GM08714 (cell line): ENCODE data around the gene TCOF1.

ENCODE experiments used
- H3K4me3 ChIP-seq: fragments of 200-500 bp; sonication (Bioruptor generic); 2 replicates; pipeline ENCODE4 v1.5.1; 2014; ENCODE audit warnings: mild to moderate bottlenecking, low read length, inconsistent platforms
- ZNF274 ChIP-seq: IDR thresholded peaks from 2 replicates; pipeline ENCODE4 v1.6.1; 2012; ENCODE audit warnings: mild to moderate bottlenecking, low read depth, low read length

The TCOF1 gene

GRCh38 chr5:150317048-150318003, 40.2 kb upstream of the TCOF1 start:
- TF ChIP-seq ZNF274 = no peak
- no peak overlapping the region for H3K4me3 ChIP-seq

- H3K4me3 ChIP-seq = no peak overlapping the region
- no peak for TF ChIP-seq ZNF274
Observed at GRCh38 chr5:150318613-150319483, 38.6 kb upstream of the TCOF1 start.

- TF ChIP-seq ZNF274 = no peak
- H3K4me3 ChIP-seq = no peak overlapping the region
Observed at GRCh38 chr5:150319484-150319790, 38.1 kb upstream of the TCOF1 start.

DNA sequence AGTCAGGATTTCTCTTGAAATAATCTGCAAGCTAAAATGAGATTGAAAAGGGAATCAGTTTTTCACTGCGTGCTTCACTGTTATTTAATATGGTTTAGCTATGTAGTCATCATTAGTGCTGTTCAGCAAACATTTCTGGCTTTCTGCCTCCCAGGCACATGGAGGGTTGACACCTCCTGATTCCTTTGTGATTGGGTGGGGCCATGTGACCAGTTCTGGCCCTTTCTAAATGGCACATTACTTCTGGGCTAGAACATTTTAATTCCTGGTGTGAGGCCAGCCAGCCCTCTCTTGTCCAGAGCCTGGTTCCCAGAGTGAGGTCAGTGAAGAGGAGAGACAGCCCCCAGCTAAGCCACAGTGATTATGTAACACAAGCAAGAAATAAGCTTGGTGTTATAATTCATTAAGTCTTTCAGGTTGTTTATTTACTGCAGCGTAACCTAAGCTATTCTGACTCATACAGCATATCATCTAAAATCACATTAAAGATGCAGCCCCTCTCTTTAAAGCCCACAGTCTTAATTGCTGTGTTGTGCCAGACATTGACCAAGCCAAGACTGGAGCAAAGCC, 37.4 kb upstream of the TCOF1 start:
- TF ChIP-seq ZNF274 = no peak

DNA sequence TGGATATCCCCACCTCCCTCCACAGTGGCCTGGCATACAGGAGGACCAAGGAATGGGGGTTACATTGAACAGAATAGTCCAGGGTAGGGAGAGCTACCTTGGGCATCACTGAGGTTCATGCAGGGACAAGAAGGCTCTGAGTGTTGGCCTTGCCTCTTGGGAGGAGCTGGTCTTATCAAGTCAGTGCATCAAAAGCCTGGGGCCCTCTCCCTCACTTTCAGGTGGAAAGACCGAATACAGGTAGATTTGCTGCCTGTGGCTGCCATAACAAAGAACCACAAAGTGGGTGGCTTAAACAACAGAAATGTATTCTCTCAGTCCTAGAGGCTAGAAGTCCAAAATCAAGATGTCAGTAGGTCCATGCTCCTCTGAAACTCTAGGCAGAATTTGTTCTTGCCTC, 36.3 kb upstream of the TCOF1 start:
- TF ChIP-seq ZNF274 = no peak
- no peak overlapping the region for H3K4me3 ChIP-seq

More for the DNA sequence above, 37.4 kb upstream of the TCOF1 start:
- no peak overlapping the region for H3K4me3 ChIP-seq

DNA sequence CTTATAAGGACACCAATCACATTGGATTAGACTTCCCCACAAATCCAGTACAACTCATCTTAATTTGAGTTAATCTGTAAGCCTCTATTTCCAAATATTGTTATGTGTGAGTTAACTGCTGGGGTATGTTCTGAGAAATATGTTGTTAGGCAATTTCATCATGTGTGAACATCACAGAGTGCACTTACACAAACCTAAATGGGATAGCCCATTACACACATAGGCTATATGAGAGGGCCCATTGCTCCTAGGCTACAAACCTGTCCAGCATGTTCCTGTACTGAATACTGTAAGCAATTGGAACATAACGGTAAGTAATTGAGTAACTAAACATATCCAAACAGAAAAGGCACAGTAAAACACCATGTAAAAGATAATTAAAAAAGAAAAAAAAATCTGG, 35.7 kb upstream of the TCOF1 start:
- H3K4me3 ChIP-seq = no peak overlapping the region
- TF ChIP-seq ZNF274 = no peak

DNA sequence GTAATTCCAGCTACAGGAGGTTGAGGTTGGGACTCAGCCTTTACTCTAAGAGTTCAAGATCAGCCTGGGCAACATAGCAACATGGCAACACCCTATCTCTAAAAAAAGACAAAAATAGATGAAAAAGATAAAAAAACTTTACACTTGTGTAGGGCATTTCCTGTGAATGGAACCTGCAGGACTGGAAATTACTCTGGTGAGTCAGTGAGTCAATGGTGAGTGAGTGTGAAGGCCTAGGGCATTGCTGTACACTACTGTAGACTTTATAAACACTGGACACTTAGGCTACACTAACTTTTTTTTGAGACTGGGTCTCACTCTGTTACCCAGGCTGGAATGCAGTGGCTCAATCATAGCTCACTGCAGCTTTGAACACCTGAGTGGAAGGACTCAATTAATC, 35.3 kb upstream of the TCOF1 start:
- no peak overlapping the region for H3K4me3 ChIP-seq
- no peak for TF ChIP-seq ZNF274

- TF ChIP-seq ZNF274 = no peak
- H3K4me3 ChIP-seq = no peak overlapping the region
Observed at GRCh38 chr5:150323092-150323491, 34.4 kb upstream of the TCOF1 start.

GRCh38 chr5:150323819-150324218, 33.7 kb upstream of the TCOF1 start:
- H3K4me3 ChIP-seq = no peak overlapping the region
- TF ChIP-seq ZNF274 = no peak

DNA sequence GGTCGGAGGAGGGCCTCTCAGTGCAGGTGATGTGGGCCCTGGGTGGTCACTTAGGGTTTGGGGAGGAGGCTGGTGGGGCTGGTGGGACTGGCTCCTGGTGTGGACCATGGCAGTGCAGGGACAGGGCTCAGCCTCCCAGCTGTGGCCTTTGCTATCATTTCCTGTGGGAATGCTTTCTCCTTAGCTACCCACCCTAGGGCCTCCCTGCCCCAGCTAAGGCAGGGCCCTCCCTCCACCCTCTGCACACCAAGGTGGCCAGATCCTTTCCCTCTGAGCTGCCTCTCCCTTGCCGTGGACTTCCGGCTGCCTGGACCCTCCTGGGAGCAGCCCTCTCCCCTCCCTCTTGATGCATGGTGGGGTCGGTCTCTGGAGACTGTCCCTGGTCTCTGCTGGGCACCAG, 32.1 kb upstream of the TCOF1 start:
- no peak for TF ChIP-seq ZNF274

DNA sequence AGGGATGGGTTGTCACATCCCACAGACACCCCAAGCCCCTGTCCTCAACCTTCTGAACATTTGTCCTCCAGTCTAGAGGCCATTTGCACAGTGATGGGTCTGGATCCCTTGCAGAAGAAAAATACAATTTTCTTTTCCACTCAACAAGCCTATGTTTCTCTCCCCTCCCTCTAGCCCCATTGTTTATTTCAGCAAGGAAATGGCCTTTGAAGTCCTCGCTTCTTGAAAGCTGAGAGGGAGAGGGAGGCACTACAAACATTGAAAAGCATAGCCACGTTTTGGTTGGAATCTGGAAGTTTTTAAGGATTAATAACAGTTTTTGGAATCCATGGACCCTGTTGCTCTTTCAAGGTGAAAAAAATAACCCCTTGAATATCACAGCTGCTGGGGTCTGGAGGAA, 30.8 kb upstream of the TCOF1 start:
- TF ChIP-seq ZNF274 = no peak

More for the DNA sequence above, 32.1 kb upstream of the TCOF1 start:
- H3K4me3 ChIP-seq = no peak overlapping the region

GRCh38 chr5:150327139-150327538, 30.4 kb upstream of the TCOF1 start:
- TF ChIP-seq ZNF274 = no peak

More for the DNA sequence above, 30.8 kb upstream of the TCOF1 start:
- no peak overlapping the region for H3K4me3 ChIP-seq

DNA sequence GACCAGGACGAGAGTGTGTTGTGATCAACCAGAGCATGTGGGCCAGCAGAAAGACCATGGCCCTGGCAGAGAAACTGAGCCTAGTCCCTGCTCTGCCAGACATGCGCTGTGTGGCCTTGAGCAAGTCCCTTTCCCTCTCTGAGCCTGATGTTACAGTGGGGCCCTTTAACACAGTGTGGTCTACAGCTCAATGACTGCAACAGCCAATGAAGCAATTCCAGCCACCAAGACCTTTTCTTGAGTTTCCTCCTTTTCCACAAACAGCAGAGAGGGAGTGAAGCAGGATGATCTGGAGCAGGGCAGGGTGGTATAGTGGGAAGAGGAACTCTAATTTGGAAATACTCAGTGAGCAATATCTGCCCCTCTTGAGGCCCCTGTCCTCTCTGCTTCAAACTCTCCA, 29.0 kb upstream of the TCOF1 start:
- no peak for TF ChIP-seq ZNF274
- H3K4me3 ChIP-seq = no peak overlapping the region

More at GRCh38 chr5:150327139-150327538, 30.4 kb upstream of the TCOF1 start:
- no peak overlapping the region for H3K4me3 ChIP-seq

DNA sequence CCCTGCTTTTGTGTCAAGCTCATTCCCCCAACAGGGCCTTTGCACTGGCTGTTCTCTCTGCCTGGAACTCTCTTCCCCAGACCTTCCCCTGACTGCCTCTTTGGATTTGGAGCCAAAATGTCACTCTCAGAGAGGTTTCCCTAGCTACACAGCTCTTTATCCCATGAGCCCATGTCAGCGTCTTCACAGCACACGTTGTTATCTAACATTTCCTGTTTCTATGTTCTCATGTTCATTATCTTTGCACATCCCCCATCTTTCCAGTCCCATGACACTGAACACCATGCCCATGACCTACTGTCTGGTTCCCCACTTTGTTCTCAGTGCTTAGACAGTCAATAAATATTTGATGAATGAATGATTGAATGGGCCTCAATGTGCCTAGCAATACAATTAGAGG, 28.5 kb upstream of the TCOF1 start:
- no peak for TF ChIP-seq ZNF274
- no peak overlapping the region for H3K4me3 ChIP-seq
